Measurements from ENCODE around the gene ATP6AP2.

Gene ATP6AP2

DNA sequence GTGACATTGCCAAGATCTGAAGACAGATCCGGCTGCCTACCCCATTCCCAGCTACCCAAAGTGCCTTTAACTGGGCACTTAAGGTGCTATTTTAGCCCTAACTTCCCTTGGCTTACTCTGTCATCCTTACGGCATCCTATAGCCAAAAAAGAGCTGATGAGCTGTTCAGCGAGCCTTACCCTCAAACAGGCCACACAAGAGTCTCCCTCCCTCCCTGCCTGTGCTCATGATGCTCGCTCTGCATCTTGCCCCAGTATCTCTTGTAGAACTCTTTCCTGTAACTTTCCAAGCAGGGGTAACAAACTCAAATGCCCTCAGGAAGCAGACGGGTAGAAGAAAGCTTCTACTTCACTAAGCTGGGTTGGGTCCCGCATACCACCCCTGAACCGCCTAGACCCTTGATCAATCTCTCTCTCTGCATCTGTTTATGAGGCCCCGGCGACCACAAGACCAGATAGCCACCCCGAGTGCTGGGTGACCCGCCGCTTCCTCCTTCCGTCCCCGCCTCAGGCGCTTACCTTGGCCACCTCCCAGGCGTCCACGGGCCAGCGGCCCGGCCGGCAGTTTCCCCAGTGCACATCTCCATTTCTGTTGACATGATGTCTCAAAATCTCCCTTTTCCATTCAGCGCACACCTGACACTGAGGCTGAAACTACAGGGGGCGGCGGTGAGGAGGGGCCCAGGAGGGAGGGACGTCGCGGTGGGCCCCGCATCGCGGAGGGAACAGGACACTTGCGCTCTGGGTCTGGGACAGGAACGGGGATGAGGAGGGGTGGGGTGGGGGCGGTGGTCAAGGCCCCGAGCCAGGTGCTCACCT is 65.9 kb downstream of the ATP6AP2 start:
- DNase-seq: peak; percentile 27

GRCh38 chrX:40647307-40648197 is 66.8 kb downstream of the ATP6AP2 start, which contains the start of gene CXorf38:
Gene CXorf38 (minus strand): TSS chrX:40647561. CDS start chrX:40647520, 41 bp downstream.
- DNase-seq: peak; percentile 96

DNA sequence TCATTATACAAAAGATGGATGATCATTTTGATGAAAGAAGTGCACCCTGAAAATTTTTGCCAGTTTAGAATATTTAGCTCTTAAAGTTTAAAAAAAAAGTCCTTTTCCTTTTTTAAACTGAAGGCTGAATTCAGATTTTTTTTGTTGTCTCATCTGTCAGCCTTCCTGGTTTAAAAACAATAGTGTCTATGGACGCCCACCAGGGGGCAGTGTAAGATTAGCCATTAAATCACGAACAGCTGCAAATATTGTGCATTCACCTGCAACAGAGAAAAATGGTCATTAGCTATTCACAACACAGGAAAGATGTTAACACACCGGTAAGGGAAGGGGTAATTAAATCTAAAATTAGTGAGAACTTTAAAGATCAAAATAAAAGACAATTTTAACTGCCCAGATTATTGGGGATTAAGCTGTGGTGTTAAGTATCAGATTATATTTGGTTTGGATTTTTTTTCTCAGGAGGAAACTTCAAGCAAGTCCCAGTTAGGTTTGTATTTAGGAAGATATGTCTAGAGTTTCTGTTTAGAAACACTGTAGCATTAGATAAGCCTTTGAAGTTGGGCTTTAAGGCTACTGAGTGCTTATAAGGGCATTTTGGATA is 71.0 kb downstream of the ATP6AP2 start:
- DNase-seq: no peak

DNA sequence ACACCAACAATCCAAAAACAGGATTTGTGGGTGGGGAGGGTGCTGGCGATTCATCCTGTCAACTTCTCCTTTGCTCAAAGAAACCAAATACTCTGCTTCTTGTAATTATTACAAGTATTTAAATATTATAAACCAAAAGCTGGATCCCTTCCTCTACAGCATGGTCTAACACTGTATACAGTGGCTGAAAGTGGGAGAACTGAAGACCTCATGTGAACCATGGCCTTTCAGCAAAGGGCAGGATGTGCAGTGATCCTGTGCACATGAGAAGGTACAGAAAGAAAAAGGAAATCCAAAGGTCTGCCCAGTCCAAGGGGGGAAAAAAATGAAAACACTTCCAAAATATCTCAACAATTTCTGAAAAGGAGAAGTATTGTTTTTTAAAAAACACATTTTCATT is 71.9 kb downstream of the ATP6AP2 start:
- no peak for DNase-seq

GRCh38 chrX:40653535-40653934 is 72.8 kb downstream of the ATP6AP2 start:
- DNase-seq: no peak
